ENCODE data around the gene PRPSAP1.
"Not testable (repeated sequence)": the region's sequence is repeated elsewhere in the genome, so short reads cannot be mapped to it uniquely, and the experiment has no call there.

The PRPSAP1 gene

DNA sequence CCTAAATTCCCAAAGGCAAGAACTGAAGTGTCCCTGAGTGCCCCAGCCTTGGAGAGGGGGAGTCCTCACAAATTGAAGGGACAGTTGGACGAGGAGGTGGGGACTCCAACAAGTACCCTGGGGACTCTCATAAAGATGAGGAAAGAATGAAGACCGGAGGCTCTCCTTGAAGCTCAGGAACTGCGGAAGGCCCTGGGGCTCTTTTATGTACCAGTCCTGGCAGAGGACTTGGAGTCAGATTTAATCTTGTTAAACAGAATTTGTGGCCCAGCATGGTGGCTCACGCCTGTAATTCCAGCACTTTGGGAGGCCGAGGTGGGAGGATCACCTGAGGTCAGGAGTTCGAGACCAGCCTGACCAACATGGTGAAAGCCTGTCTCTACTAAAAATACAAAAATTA lies 6.1 kb upstream of the PRPSAP1 start:
- DNase-seq = not testable (repeated sequence)

DNA sequence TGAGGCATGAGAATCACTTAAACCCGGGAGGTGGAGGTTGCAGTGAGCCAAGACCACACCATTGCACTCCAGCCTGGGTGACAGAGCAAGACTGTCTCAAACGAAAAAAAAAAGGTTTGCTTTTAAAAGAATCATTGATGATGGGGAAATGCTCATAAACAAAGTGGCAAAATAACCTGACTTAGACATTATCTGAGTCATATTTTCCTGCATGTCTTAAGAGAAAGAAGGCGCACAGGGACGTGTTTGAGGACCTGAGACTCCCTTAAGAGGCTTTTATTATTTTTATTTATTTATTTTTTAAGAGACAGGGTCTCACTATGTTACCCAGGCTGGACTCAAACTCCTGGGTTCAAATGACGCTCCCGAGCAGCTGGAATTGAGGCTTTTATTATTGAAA lies 5.7 kb upstream of the PRPSAP1 start:
- no peak for DNase-seq

GRCh38 chr17:76357597-76358158 lies 4.0 kb upstream of the PRPSAP1 start:
- no peak for DNase-seq

DNA sequence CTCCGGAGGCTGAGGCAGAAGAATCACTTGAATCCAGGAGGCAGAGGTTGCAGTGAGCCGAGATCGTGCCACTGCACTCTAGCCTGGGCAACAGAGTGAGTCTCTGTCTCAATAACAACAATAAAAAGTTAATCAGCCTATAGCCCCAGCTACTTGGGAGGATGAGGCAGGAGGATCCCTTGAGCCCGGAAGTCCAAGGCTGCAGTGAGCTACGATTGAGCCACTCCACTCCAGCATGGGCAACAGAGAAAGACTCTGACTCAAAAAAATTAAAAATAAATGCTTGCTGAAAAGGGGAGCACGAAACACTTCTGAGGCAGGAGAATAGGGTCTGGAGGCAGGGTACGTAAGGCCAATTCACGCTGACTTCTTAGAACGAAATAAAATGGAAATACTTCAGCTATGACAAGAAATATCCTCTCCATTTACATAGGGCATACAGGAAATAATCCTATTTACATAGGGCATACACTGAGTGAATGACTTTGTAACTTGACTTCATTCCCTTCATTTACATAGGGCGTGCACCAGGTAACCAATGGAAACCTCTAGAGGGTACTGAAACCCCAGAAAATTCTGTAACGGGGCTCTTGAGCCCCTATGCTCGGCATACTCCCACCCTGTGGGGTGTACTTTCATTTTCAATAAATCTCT lies 3.2 kb upstream of the PRPSAP1 start:
- no peak for DNase-seq

GRCh38 chr17:76354747-76355310 lies 1.1 kb upstream of the PRPSAP1 start:
- no peak for DNase-seq

GRCh38 chr17:76354317-76354729 lies 607 bp upstream of the PRPSAP1 start:
- no peak for DNase-seq

DNA sequence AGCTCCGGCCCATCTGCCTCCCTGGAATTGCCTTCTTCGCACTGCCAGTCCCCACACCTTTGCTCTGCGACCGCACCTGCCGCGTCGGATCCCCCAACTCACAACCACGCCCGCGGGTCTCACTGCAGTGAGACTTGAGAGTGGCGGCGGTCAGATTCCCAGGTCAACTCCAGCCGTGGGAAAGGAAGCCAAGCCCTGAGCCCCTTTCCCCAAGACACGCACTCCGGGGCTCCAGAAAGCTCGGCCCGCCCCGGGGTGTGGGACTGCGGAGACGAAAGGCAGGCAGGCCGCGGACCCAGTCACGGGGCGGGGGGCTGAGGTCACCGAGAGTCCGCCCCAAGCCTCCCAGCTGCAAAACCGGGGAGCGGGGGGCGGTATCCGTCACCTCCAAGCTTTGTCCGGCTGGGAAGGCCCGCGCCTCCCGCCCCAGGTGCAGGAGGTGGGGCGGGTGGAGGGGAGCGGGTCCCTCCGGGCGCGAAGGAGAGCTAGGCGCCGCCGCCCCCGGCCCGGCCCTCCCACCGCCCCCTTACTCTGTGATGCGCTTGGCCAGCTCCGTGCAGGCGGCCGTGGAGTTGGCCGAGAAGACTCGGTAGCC lies 615 bp downstream of the PRPSAP1 start:
- peak; percentile 52 for DNase-seq

GRCh38 chr17:76351526-76352071 lies 2.1 kb downstream of the PRPSAP1 start:
- no peak for DNase-seq

GRCh38 chr17:76350463-76350862 lies 3.3 kb downstream of the PRPSAP1 start:
- DNase-seq = no peak

GRCh38 chr17:76346936-76347335 lies 6.8 kb downstream of the PRPSAP1 start:
- not testable (repeated sequence) for DNase-seq

GRCh38 chr17:76345377-76345974 lies 8.2 kb downstream of the PRPSAP1 start:
- DNase-seq = no peak

- DNase-seq = no peak
Measured at GRCh38 chr17:76343106-76343505, 10.6 kb downstream of the PRPSAP1 start.

- no peak for DNase-seq
Measured at GRCh38 chr17:76341301-76341700, 12.4 kb downstream of the PRPSAP1 start.

DNA sequence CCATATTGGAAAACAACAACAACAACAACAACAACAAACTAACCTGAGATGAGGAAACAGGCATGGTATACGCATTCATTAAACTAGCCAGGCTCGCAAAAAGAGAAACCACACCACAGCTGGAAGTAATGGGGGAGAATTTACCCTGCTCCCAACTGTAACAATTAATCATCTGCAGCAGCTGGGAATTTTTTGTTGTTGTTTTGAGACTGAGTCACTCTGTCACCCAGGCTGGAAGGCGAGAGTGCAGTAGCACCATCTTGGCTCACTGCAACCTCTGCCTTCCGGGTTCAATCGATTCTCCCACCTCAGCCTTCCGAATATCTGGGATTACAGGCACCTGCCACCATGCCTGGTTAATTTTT lies 16.3 kb downstream of the PRPSAP1 start:
- no peak for DNase-seq

DNA sequence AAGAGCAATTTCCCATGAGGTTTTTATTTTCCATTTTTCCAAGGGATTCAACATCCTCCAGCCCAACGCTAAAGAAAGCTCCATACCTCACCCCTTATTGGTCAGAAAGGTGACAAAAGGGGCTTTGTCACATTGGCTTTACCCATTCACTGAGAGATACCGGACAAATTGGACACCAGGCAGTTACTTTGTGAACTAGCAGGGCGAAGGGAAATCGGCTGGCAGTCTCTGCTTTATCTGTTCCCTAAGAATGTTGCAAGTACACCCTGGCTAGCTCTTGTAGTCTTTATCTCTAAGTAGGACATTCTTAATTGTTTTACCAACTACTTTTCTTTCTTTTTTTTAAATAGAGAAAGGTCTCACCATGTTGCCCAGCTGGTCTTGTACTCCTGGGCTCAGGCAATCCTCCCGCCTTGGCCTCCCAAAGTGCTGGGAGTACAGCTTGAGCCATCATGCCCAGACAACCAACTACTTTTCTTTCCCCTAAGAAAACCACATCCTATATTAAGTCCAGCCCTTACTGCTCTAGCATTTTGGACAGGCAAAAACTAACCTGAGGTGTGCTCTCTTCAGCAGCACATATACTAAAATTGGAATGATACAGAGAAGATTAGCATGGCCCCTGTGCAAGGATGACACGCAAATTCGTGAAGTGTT lies 16.8 kb downstream of the PRPSAP1 start:
- DNase-seq = no peak

GRCh38 chr17:76335716-76336381 lies 17.9 kb downstream of the PRPSAP1 start:
- no peak for DNase-seq

GRCh38 chr17:76333673-76334505 lies 19.8 kb downstream of the PRPSAP1 start:
- DNase-seq = no peak

DNA sequence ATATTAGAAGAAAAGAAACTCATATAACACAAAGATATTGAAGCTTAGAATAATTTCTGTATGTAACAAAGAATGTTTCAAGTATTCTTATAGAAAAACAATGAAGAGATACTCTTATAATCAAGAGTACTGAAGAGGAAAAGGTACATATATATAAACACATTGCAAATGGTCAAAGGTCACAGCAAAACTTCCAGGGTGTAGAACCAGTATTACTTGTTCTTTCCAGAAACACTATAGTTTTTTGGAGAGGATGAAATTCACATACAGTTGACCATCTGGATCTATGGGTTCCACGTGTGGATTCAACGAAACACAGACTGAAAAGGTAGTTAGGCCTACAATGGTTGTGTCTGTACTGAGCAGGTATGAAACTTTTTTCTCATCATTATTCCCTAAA lies 22.6 kb downstream of the PRPSAP1 start:
- DNase-seq = no peak

GRCh38 chr17:76329664-76330063 lies 24.1 kb downstream of the PRPSAP1 start:
- DNase-seq = no peak

DNA sequence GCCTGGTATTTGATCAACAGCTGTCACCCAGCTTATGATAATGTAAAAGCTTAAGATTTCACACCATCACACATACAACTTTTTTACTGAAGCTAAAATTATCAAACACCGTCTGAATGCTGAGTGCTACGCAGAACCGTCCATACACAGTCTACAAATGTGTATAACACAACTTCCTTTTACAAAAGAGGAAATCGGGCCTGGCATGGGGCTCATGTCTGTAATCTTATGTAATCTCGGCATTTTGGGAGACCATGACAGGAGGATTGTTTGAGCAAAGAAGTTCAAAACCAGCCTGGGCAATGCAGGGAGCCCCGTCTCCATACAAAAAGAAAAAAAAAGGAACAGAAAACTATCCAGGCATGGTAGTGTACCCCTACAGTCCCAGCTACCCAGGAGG lies 26.0 kb downstream of the PRPSAP1 start:
- DNase-seq = no peak

GRCh38 chr17:76326306-76326705 lies 27.4 kb downstream of the PRPSAP1 start:
- DNase-seq = no peak

GRCh38 chr17:76318586-76318985 lies 35.1 kb downstream of the PRPSAP1 start:
- no peak for DNase-seq

Data from NCI-H345 (cell line).